Smooth muscle cell (in vitro differentiated cells): ENCODE measurements around the gene NUP98. TPM values are rescaled to one million over a fixed set of nuclear protein-coding genes. Genes with fewer than 3 reads are reported as not detected.
A peak's percentile ranks its signal among the peaks of the same experiment; 100 is the strongest.

Source experiments
- DNase-seq: peaks from one replicate; lab custom pipeline; 2025; ENCODE audit not compliant: unreplicated experiment; lab: John Stamatoyannopoulos, UW
- H2AFZ ChIP-seq: fragments of 200-600 bp; sonication (generic); 2 replicates; pipeline ENCODE4 v1.6.0; 2016; ENCODE audit warnings: antibody characterized with exemption, low read depth, mild to moderate bottlenecking
- H3F3A ChIP-seq: fragments of 200-600 bp; sonication (generic); 2 replicates; pipeline ENCODE4 v1.6.0; 2017; ENCODE audit warnings: antibody characterized with exemption, low read depth
- H3K27ac ChIP-seq: fragments of 200-600 bp; sonication (generic); 2 replicates; pipeline ENCODE4 v1.5.1; 2016; ENCODE audit warnings: low read depth, mild to moderate bottlenecking
- H3K27me3 ChIP-seq: fragments of 200-600 bp; sonication (generic); 2 replicates; pipeline ENCODE4 v1.6.1; 2016; ENCODE audit warnings: low read depth, mild to moderate bottlenecking
- H3K36me3 ChIP-seq: fragments of 200-600 bp; sonication (generic); 2 replicates; pipeline ENCODE4 v1.5.1; 2016; ENCODE audit warnings: low read depth
- H3K4me1 ChIP-seq: fragments of 200-600 bp; sonication (generic); 2 replicates; pipeline ENCODE4 v1.5.1; 2016; ENCODE audit warnings: low read depth
- H3K4me2 ChIP-seq: fragments of 200-600 bp; sonication (generic); 2 replicates; pipeline ENCODE4 v1.6.0; 2016; ENCODE audit warnings: mild to moderate bottlenecking
- H3K4me3 ChIP-seq: fragments of 200-600 bp; sonication (generic); 2 replicates; pipeline ENCODE4 v1.5.1; 2016; ENCODE audit warnings: mild to moderate bottlenecking
- H3K79me2 ChIP-seq: fragments of 200-600 bp; sonication (generic); 2 replicates; pipeline ENCODE4 v1.6.0; 2016; ENCODE audit warnings: low read depth, mild to moderate bottlenecking
- H3K9ac ChIP-seq: fragments of 200-600 bp; sonication (generic); 2 replicates; pipeline ENCODE4 v1.6.0; 2016; ENCODE audit warnings: low read depth
- H3K9me3 ChIP-seq: fragments of 200-600 bp; sonication (generic); replicated peaks from 2 replicates; pipeline ENCODE4 v1.5.1; 2016; ENCODE audit warnings: low read depth
- H4K20me1 ChIP-seq: fragments of 200-600 bp; sonication (generic); 2 replicates; pipeline ENCODE4 v1.6.0; 2016; ENCODE audit warnings: low read depth
- WGBS: methylation state at CpG from one replicate; pipeline ENCODE4 v1.1.7; 2016; ENCODE audit warnings: low lambda C conversion rate; 5-methylcytosine and 5-hydroxymethylcytosine counted together
- polyA plus RNA-seq: library from polyadenylated mRNA; unstranded; fragments of >200 nt; fragmentation: Nextera tagmentation; extraction: Ambion mirVana; gene quantifications from 2 replicates; pipeline ENCODE4 v1.2.1, GENCODE V29; 2016
- total RNA-seq: library from RNA; depleted of rRNA; stranded (reverse); fragments of >200 nt; gene quantifications from 2 replicates; pipeline ENCODE4 v1.2.3, GENCODE V29; 2014
- TF ChIP-seq, protein P1 (sequence below): fragments of 200-600 bp; sonication (generic); IDR thresholded peaks from 2 replicates; pipeline ENCODE4 v1.5.1; 2017; ENCODE audit warnings: borderline replicate concordance, mild to moderate bottlenecking, antibody characterized with exemption; ENCODE audit not compliant: insufficient read depth, poor library complexity, severe bottlenecking

NUP98 gene
- total and polyA plus RNA-seq, 2 experiments from 2014 or later = 19.6 to 84.0 TPM

DNA sequence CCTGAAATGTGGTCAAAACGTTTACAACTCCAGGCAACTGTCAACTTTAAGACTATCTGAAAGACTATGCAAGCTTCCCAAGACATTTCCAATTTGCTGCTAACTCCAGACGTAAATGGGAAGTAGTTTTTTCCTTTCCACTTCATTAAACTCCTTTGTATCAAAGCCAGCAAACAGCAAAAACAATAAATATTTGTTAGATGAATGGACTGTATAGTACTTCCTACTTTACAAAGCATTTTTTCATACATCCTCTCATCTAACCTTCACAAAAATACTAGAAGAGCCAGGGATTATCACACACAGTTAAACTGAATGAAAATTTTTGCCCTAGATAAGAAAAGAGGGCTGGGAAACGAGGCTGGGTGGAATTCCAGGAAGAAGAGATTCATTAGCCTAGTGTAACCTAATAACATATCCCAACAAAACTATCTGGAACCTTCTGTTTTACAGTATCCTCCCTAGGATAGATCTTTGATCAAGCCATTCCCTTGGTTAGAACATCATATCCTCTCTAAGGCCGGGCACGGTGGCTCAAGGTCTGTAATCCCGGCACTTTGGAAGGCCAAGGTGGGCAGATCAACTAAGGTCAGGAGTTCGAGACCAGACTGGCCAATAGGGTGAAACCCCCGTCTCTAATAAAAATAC, 10.4 kb downstream of the NUP98 start:
- Histone ChIP-seq H3K27ac (peak overlapping the region; percentile 52), H3K36me3 (no peaks in the 10 kb centered on the region), H3K27me3 (no peaks in the 10 kb centered on the region), H3K9ac (no peak overlapping the region), H3K4me1 (peaks cover 10% of the 10 kb centered on the region), H4K20me1 (peaks cover 99% of the 10 kb centered on the region), H3F3A (peaks cover 1% of the 10 kb centered on the region), H3K79me2 (peaks cover 95% of the 10 kb centered on the region), H2AFZ (no peak overlapping the region), H3K4me2 (peak overlapping the region; percentile 43), H3K9me3 (no peaks in the 10 kb centered on the region), H3K4me3 (no peak overlapping the region)
- DNase-seq = no peak
- 71% methylated on average over 8 of the region's 8 CpGs for WGBS
- TF ChIP-seq, protein P1, sequence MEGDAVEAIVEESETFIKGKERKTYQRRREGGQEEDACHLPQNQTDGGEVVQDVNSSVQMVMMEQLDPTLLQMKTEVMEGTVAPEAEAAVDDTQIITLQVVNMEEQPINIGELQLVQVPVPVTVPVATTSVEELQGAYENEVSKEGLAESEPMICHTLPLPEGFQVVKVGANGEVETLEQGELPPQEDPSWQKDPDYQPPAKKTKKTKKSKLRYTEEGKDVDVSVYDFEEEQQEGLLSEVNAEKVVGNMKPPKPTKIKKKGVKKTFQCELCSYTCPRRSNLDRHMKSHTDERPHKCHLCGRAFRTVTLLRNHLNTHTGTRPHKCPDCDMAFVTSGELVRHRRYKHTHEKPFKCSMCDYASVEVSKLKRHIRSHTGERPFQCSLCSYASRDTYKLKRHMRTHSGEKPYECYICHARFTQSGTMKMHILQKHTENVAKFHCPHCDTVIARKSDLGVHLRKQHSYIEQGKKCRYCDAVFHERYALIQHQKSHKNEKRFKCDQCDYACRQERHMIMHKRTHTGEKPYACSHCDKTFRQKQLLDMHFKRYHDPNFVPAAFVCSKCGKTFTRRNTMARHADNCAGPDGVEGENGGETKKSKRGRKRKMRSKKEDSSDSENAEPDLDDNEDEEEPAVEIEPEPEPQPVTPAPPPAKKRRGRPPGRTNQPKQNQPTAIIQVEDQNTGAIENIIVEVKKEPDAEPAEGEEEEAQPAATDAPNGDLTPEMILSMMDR = no peak

DNA sequence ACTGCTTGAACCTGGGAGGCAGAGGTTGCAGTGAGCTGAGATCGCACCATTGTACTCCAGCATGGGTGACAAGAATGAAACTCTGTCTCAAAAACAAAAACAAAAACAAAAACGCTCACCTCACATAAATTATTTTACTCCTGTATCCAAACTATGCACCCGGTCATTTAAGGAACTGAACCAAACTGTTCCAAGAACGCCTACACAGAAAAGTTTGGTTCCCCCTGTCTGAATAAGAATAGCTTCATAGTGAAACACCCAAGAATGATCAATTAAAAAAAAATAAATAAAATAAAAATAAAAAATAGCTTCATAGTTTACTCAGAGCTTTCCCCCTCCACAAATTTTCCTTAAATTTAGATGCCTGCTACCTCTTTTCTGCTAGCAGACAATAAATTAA, 13.7 kb downstream of the NUP98 start:
- WGBS = over 99% methylated on average over 4 of the region's 4 CpGs

DNA sequence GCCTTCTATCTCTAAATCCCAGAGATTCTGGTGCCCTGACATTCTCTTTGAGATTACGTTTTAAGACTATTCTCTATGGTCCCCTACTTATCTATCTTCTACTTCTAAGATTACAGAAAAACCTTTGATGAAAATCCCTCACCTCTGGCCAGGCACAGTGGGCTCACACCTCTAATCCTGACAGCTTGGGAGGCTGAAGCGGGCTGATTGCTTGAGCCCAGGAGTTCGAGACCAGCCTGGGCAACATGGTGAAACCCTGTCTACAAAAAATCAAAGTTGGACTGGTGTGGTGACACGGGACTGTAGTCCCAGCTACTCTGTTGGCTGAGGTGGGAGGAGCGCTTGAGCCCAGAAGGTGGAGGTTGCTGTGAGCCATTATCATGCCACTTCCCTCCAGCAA, 14.4 kb downstream of the NUP98 start:
- TF ChIP-seq, protein P1 = no peak
- Histone ChIP-seq H3K27ac (no peak overlapping the region), H3K9me3 (no peaks in the 10 kb centered on the region), H3K27me3 (no peaks in the 10 kb centered on the region), H3K9ac (no peak overlapping the region), H4K20me1 (peaks cover 87% of the 10 kb centered on the region), H3K4me1 (peaks cover 10% of the 10 kb centered on the region), H3K4me3 (no peak overlapping the region), H3K4me2 (no peak overlapping the region), H3K79me2 (peaks cover 69% of the 10 kb centered on the region), H3K36me3 (peaks cover 7% of the 10 kb centered on the region), H2AFZ (no peak overlapping the region), H3F3A (peaks cover 6% of the 10 kb centered on the region)
- WGBS = 89% methylated on average over 5 of the region's 5 CpGs
- no peak for DNase-seq

More for the DNA sequence above, 13.7 kb downstream of the NUP98 start:
- Histone ChIP-seq H3K27ac (no peak overlapping the region), H3K27me3 (no peaks in the 10 kb centered on the region), H3K4me2 (no peak overlapping the region), H3K9me3 (no peaks in the 10 kb centered on the region), H3K36me3 (peaks cover 4% of the 10 kb centered on the region), H3K9ac (no peak overlapping the region), H3K4me3 (no peak overlapping the region), H2AFZ (no peak overlapping the region), H4K20me1 (peaks cover 93% of the 10 kb centered on the region), H3F3A (peaks cover 6% of the 10 kb centered on the region), H3K79me2 (peaks cover 75% of the 10 kb centered on the region), H3K4me1 (peaks cover 10% of the 10 kb centered on the region)
- no peak for DNase-seq
- TF ChIP-seq, protein P1 = no peak

DNA sequence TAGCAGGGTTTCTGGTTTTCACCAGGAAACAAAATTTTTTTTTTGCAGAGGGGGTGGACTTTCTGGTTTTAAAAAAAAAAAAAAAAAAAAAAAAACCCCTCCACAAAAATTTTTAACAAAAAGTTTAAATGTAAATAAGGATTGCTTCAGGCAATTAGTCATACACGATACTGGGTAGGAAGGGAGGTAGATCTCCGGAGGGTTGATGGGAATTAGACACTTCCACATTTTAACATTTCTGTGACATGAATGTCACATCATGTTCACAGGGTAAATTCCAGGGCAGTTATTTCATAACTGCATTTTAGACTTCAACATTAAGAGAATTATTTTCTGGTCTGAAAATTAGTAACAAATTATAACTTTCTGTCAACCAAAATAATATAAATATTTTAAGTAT, 15.9 kb downstream of the NUP98 start:
- Histone ChIP-seq H2AFZ (no peak overlapping the region), H3K27me3 (no peaks in the 10 kb centered on the region), H3K9ac (no peak overlapping the region), H3K4me2 (peak overlapping the region; percentile 50), H3K27ac (peak overlapping the region; percentile 60), H3K79me2 (peaks cover 53% of the 10 kb centered on the region), H3K36me3 (peaks cover 7% of the 10 kb centered on the region), H3F3A (peaks cover 6% of the 10 kb centered on the region), H4K20me1 (peaks cover 71% of the 10 kb centered on the region), H3K4me1 (peaks cover 3% of the 10 kb centered on the region), H3K9me3 (no peaks in the 10 kb centered on the region), H3K4me3 (no peak overlapping the region)
- TF ChIP-seq, protein P1 = no peak
- no peak for DNase-seq
- WGBS = 36% methylated on average over 2 of the region's 2 CpGs
